Upper lobe of right lung (tissue), 1 donor: ENCODE data around the gene SKI. TPM values are rescaled to one million over a fixed set of nuclear protein-coding genes. Genes with fewer than 3 reads are reported as not detected.

Source experiments
- ATAC-seq: fragments of 200-7000 bp; cut with Tn5 transposase; one replicate; pipeline ENCODE4 v1.9.1; 2020; ENCODE audit warnings: mild to moderate bottlenecking, moderate library complexity
- DNase-seq: peaks from one replicate; pipeline ENCODE4 v3.0.0-alpha.2; 2020
- H3K27ac ChIP-seq: fragments of 200-600 bp; one replicate; pipeline ENCODE4 v1.8.0; 2022
- H3K27me3 ChIP-seq: fragments of 200-600 bp; one replicate; pipeline ENCODE4 v1.8.0; 2022; ENCODE audit warnings: mild to moderate bottlenecking
- H3K36me3 ChIP-seq: fragments of 200-600 bp; one replicate; pipeline ENCODE4 v1.8.0; 2022
- H3K4me1 ChIP-seq: fragments of 200-600 bp; one replicate; pipeline ENCODE4 v1.8.0; 2022
- H3K4me3 ChIP-seq: fragments of 200-600 bp; one replicate; pipeline ENCODE4 v1.8.0; 2022; ENCODE audit warnings: mild to moderate bottlenecking
- H3K9me3 ChIP-seq: fragments of 200-600 bp; one replicate; pipeline ENCODE4 v1.8.0; 2022
- CTCF ChIP-seq: fragments of 200-600 bp; IDR thresholded peaks from one replicate; pipeline ENCODE4 v1.8.0; 2022; ENCODE audit warnings: antibody characterized with exemption
- intact Hi-C: fragments of 100-400 bp; cut with DNase I; formaldehyde crosslinking; loops from one replicate; pipeline ENCODE4 v1.11.0; 2022
- total RNA-seq: library from RNA; stranded (reverse); fragmentation: NEBNext Ultra II Directional; extraction: Animal tissue kit (Norgen Biotek cat#: 25700); gene quantifications from one replicate; pipeline ENCODE4 v1.2.1, GENCODE V29; 2021
- donor health status: DM: no; HTN: yes; CAD: no; lungs with severe emphysema.

SKI gene
- total RNA-seq, 1 donor from 2014 or later: 89.6 TPM

- intact Hi-C loops: no loop called here
- ATAC-seq (no peak), DNase-seq (peak; percentile 39)
- no peaks in the 10 kb centered on the region for H3K9me3 ChIP-seq
- H3K4me3 ChIP-seq: no peak overlapping the region
- no peak for TF ChIP-seq CTCF
- no peaks in the 10 kb centered on the region for H3K36me3 ChIP-seq
- no peaks in the 10 kb centered on the region for H3K27me3 ChIP-seq
- no peak overlapping the region for H3K27ac ChIP-seq
- H3K4me1 ChIP-seq: no peaks in the 10 kb centered on the region
These were observed 118.7 kb downstream of the SKI start for GRCh38 chr1:2346691-2347408.

- DNase-seq: peak; percentile 32
These were observed 119.3 kb downstream of the SKI start for GRCh38 chr1:2347409-2347785.

GRCh38 chr1:2347896-2348295, 119.8 kb downstream of the SKI start:
- DNase-seq (no peak), ATAC-seq (no peak)
- no peaks in the 10 kb centered on the region for H3K36me3 ChIP-seq
- no peak overlapping the region for H3K4me3 ChIP-seq
- H3K9me3 ChIP-seq: no peaks in the 10 kb centered on the region
- no peaks in the 10 kb centered on the region for H3K4me1 ChIP-seq
- H3K27me3 ChIP-seq: no peaks in the 10 kb centered on the region
- intact Hi-C loops: no loop called here
- no peak overlapping the region for H3K27ac ChIP-seq
- no peak for TF ChIP-seq CTCF

More at GRCh38 chr1:2347409-2347785, 119.3 kb downstream of the SKI start:
- no peak for TF ChIP-seq CTCF
- intact Hi-C loops: no loop called here
- H3K4me3 ChIP-seq: no peak overlapping the region
- H3K4me1 ChIP-seq: no peaks in the 10 kb centered on the region
- H3K27me3 ChIP-seq: no peaks in the 10 kb centered on the region
- no peak overlapping the region for H3K27ac ChIP-seq
- no peaks in the 10 kb centered on the region for H3K9me3 ChIP-seq
- no peak for ATAC-seq
- H3K36me3 ChIP-seq: no peaks in the 10 kb centered on the region

- H3K27ac ChIP-seq: no peak overlapping the region
- no peaks in the 10 kb centered on the region for H3K9me3 ChIP-seq
- DNase-seq (peak; percentile 53), ATAC-seq (no peak)
- no peaks in the 10 kb centered on the region for H3K36me3 ChIP-seq
- no peak overlapping the region for H3K4me3 ChIP-seq
- intact Hi-C loops: no loop called here
- no peaks in the 10 kb centered on the region for H3K4me1 ChIP-seq
- no peaks in the 10 kb centered on the region for H3K27me3 ChIP-seq
- no peak for TF ChIP-seq CTCF
These were observed 120.5 kb downstream of the SKI start for GRCh38 chr1:2348346-2349325.

GRCh38 chr1:2349806-2350205, 121.7 kb downstream of the SKI start:
- ATAC-seq (no peak), DNase-seq (peak; percentile 36)
- H3K27ac ChIP-seq: no peak overlapping the region
- no peaks in the 10 kb centered on the region for H3K9me3 ChIP-seq
- no peak overlapping the region for H3K4me3 ChIP-seq
- no peak for TF ChIP-seq CTCF
- no peaks in the 10 kb centered on the region for H3K4me1 ChIP-seq
- H3K36me3 ChIP-seq: no peaks in the 10 kb centered on the region
- no peaks in the 10 kb centered on the region for H3K27me3 ChIP-seq
- intact Hi-C loops: no loop called here
